Stimulated activated CD8-positive, alpha-beta memory T cell treated with anti-CD3 and anti-CD28 coated beads, Interleukin-15, amount 100 ng/mL, for 24 hours (primary cell): Measurements from ENCODE around the gene TMEM254.
"Not testable (repeated sequence)": the region's sequence is repeated elsewhere in the genome, so short reads cannot be mapped to it uniquely, and the experiment has no call there.

ENCODE experiments used
- DNase-seq: peaks from one replicate; pipeline ENCODE4 v3.0.0-alpha.2; 2020; ENCODE audit warnings: low read depth

Gene TMEM254, protein sequence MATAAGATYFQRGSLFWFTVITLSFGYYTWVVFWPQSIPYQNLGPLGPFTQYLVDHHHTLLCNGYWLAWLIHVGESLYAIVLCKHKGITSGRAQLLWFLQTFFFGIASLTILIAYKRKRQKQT

DNA sequence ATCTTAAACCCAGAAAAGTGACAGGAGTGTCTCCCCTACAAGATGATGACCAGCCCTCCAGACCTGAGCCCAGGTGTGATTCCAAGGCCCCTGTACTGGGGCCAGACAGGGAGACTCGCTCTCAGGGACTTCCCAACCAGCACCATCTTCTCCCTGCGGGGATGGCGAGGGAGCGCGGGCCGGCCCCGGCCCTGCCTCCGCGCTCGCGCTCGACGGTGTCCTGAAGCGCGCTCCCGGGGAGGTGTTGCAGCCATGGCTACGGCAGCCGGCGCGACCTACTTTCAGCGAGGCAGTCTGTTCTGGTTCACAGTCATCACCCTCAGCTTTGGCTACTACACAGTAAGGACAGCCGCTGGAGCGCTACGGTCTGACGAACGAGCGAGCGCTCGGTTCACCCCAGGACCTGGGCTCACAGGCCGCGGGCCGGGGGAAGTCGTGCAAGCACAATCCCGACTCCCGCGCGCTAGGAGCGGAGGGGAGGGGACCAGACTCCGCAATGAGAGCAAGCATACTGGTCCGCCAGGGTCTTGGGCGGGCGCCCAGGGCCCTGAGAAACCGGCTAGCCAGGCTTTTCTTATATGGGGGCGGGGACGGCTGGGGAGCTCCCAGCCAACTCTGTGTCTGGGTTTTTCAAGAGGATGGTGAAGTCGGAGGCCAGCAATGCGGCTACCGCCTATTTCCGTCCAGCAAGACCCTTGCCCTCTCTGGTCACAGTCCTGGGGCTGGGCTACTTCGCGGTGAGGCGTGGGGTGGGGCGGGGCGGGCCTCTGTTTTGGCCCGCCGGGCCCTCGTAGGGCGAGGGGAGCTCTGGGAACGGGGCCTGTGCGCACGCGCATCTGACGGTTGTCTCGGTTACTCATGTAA is at the start of gene TMEM254:
Gene TMEM254, plus strand, starts transcription at position 218 of the 864 bp plus-strand sequence. Its CDS starts 35 bp downstream, at position 253.
- DNase-seq = peak; percentile 74

- DNase-seq = not testable (repeated sequence)
Observed at GRCh38 chr10:80029205-80029604, 49.3 kb upstream of the TMEM254 start.

DNA sequence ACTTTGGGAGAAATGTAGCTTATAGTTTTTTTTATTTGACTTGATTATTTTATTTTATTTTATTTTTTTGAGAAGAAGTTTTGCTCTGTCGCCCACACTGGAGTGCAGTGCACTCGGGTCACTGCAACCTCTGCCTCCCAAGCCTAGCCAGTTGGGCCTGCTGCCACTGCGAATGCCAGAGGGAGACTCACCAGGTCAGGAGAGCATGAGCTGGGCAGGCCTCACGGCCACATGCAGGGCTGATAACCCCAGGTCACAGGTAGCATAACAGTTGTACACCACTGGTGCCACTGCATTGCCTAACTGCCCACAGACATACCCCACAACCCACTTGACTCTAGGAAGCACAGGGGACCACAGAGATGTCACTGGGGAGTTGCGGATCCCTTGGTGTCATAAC is 48.6 kb upstream of the TMEM254 start:
- not testable (repeated sequence) for DNase-seq

GRCh38 chr10:80032503-80032902 is 46.0 kb upstream of the TMEM254 start:
- DNase-seq = no peak

DNA sequence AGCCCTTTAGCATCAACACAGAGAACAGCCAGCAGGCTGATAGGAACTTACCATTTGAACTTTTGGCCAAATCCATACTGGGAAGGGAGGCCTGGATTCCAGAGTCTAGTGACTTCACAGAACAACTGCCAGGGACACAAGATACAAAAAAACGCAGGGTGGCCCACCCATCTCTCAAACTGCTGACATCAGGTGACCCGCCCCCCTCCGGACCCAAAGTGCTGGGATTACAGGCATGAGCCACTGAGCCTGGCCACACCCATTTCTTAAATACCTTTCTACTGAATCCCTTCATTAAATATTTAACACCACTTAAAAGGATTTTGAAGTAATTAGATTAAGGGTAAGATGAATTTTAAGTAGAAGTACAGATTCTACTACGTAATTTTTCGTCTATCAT is 43.7 kb upstream of the TMEM254 start:
- DNase-seq = not testable (repeated sequence)

- not testable (repeated sequence) for DNase-seq
Observed at GRCh38 chr10:80035430-80035829, 43.0 kb upstream of the TMEM254 start.

DNA sequence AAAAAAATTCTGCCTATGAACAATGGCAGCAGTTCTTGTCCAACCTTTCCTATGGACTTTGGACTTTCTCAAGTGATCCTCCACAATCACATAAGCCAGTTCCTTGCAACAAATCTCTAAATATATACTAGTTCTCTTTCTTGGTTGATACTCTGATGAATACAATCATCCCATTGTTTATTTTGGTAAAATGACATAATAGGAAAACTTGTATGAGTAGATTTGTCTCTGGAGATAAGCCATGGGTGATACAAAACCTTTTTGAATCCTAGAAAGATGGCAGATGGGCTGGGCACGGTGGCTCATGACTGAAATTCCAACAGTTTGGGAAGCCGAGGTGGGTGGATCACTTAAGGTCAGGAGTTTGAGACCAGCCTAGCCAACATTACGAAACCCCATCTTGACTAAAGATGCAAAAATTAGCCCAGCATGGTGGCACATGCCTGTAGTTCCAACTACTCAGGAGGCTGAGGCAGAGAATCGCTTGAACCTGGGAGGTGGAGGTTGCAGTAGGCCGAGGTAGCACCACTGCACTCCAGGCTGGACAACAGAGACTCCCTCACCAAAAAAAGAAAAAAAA is 41.5 kb upstream of the TMEM254 start:
- DNase-seq = not testable (repeated sequence)

DNA sequence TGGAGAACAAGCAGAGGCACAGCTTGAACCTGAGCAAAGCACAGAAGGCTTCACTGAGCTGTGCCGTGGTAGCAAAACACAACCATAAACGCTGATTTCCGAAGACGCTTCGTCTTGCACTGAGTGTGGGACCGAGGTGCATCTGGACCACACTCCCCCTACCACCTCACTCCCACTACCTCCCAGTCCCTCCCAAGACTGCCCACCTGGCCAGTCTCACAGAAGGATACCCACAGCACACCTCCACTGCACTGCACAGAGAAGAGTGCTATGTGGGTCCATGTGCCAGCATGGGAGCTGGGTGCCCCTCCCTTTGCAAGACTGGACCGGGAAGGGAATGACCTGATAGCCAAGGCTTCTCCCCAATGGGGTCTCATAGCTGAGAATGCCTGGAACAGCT is 40.2 kb upstream of the TMEM254 start:
- DNase-seq = not testable (repeated sequence)

DNA sequence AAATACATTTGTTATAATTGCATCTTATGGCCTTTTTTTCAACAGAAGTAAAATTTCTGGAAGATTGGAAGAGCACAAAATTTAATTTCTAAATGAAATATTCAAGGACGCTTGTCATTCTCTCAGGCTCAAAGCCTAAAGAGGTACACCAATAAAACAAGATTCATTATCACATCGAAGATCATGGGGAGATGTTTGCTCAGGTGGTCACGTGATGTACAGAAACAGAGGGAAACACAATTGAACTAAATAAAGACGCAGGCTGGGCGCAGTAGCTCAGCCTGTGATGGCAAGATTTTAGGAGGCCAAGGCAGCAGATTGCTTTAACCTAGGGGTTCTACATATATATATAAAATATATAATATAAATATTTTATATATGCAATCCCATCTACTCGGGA is 37.3 kb upstream of the TMEM254 start:
- DNase-seq = no peak

GRCh38 chr10:80044935-80045334 is 33.5 kb upstream of the TMEM254 start:
- not testable (repeated sequence) for DNase-seq

- peak; percentile 64 for DNase-seq
Observed at GRCh38 chr10:80046629-80047441, 31.6 kb upstream of the TMEM254 start.

- DNase-seq = no peak
Observed at GRCh38 chr10:80050752-80051151, 27.7 kb upstream of the TMEM254 start.

- DNase-seq = no peak
Observed at GRCh38 chr10:80051993-80052392, 26.5 kb upstream of the TMEM254 start.

DNA sequence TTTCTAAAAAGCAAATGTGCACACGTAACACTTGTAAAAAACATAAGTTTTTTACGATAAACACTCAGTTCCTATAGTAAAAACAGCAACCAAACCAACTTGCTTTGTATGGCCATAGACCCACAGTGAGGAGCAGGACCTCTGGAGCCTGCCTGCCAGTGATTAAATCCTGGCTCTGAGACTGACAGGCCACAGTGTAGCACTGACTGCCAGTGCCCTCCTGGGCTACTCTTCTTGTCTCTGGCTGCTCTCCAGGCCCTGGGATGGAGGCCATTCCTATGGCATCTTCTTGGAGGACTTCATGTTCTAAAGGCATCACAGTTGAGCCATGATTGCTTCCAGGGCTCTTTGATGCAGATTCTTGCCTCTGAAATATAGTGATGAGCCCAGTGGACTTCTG is 22.7 kb upstream of the TMEM254 start:
- DNase-seq = no peak

DNA sequence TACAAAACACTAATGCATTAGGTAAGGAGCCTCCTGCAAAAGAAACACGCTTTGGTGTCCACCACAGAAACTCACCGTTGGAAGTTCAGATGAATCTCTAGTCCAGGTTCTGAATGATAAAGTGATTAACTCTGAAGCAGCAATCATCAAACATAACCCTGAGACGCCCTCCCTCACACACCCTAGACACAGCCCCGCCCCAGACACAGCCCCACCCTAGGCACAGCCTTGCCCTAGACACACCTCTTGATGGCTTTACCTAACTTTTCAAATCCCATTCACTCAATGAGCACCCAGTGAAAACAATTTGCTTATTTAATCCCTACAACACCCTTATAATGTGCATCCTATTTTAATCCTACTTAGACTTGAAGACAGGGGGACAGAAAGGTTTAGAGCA is 21.3 kb upstream of the TMEM254 start:
- DNase-seq = no peak

DNA sequence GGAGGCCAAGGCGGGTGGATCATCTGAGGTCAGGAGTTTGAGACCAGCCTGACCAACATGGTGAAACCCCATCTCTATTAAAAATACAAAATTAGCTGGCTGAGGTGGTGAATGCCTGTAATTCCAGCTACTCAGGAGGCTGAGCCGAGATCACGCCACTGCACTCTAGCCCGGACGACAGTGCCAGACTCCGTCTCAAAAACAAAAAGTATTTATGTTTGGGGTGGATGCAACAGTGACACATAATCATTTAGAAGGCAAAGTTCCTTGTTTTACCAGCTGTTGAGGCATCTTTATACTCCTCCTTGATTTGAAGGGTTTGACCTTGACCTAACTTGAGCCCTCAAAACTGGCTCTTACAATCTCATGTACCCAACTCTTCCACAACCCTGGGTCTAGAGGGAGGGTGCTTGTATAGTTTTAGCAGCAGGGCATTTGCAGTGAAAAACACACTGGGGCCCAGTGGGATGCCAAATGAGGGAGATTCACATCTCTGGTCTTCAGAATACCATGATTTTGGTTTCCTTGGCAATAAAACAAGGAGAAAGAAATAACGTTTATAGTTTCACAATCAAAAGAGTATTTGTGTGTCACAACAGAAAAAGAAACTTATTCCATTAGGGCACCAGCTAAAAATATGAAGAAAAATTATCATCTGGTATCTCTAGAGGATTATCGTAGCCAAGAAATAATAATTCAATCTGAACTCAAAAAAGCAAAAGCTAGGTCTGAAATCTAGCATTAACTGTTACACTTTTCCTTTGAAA is 14.2 kb upstream of the TMEM254 start:
- DNase-seq = no peak

- DNase-seq = no peak
Observed at GRCh38 chr10:80066809-80067208, 11.7 kb upstream of the TMEM254 start.

DNA sequence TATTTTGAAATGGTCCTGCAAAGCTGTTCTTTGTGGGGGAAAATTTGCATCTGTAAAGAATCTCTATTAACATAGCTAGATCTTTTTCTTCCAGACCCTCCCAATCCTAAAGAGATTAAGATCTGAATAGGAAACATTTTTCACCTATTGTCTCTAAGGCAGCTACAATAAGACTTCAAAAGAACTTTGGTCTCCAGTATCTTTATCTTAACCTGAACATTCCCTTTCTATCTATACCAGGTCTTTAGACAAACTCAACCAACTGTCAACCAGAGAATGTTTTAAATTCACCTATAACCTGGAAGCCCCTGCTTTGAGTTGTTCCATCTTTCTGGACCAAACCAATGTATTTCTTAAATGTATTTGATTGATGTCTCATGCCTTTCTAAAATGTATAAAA is 10.6 kb upstream of the TMEM254 start:
- DNase-seq = not testable (repeated sequence)

- no peak for DNase-seq
Observed at GRCh38 chr10:80068270-80068669, 10.2 kb upstream of the TMEM254 start.

DNA sequence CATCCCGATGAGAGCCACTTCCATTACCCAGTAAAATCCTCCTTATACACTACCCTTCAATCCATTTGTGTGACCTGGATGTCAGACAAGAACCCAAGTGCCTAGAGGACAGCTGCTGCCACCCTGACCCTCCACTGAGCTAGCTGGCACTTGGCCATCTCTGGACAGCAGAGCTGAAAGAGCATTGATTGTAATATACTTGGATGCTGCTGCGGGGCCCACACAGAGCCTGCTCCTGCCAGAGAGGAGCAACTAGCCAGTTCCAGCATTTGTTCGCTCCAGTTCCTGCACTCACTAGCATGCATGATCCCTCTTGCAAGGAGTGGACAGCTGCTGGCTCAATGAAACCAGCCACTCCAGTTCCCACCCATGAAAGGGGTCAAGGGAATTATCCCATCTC is 8.4 kb upstream of the TMEM254 start:
- DNase-seq = no peak

DNA sequence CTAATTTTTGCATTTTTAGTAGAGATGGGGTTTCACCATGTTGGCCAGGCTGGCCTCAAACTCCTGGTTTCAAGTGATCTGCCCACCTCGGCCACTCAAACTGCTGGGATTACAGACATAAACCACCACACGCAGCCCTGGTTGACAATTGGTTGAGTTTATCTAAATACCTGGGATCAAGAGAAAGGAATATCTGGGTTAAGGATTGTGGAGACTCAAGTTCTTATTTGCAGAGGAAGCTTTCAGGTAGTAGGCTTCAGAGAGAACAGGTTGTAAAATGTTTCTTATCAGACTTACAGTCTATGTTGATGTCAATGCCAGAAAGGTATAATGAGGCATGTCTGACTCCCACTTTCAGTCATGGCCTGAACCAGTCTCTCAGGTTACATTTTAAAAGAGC is 5.9 kb upstream of the TMEM254 start:
- DNase-seq = no peak

DNA sequence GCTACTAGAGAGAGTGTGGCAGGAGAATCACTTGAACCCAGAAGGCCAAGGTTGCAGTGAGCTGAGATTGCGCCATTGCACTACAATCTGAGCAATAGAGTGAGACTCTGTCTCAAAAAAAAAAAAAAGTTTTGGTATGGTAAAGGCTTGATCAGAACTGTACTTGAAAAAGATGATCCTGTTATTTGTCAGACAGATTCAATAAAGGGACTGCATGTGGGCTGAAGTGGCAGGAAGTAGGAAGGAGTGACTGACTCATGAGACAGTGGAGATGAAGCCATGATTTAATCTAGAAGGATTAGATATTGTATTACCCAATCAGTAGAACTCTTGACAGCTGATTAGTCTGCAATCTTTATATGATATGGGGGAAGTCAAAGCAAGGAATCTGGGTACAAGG is 2.7 kb upstream of the TMEM254 start:
- DNase-seq = no peak
